Hepatocyte (in vitro differentiated cells): Measurements from ENCODE around the gene SLC35E1. TPM values are rescaled to one million over a fixed set of nuclear protein-coding genes. Genes with fewer than 3 reads are reported as not detected.

ENCODE experiments used
- DNase-seq: peaks from one replicate; pipeline ENCODE4 v3.0.0-alpha.2; 2016; ENCODE audit warnings: low spot score
- H2AFZ ChIP-seq: fragments of 200-600 bp; sonication (generic); 2 replicates; pipeline ENCODE4 v1.6.0; 2016; ENCODE audit warnings: antibody characterized with exemption, mild to moderate bottlenecking
- H3K27ac ChIP-seq: fragments of 200-600 bp; sonication (generic); 2 replicates; pipeline ENCODE4 v1.5.1; 2016; ENCODE audit warnings: mild to moderate bottlenecking
- H3K27me3 ChIP-seq: fragments of 200-600 bp; sonication (generic); 2 replicates; pipeline ENCODE4 v1.6.1; 2016
- H3K36me3 ChIP-seq: fragments of 200-600 bp; sonication (generic); replicated peaks from 2 replicates; pipeline ENCODE4 v1.5.1; 2016; ENCODE audit warnings: low read depth; ENCODE audit not compliant: insufficient read depth
- H3K4me1 ChIP-seq: fragments of 200-600 bp; sonication (generic); 2 replicates; pipeline ENCODE4 v1.5.1; 2016; ENCODE audit warnings: mild to moderate bottlenecking, moderate library complexity; ENCODE audit not compliant: insufficient read depth
- H3K4me2 ChIP-seq: fragments of 200-600 bp; sonication (generic); 2 replicates; pipeline ENCODE4 v1.6.0; 2016
- H3K4me3 ChIP-seq: fragments of 200-600 bp; sonication (generic); 2 replicates; pipeline ENCODE4 v1.5.1; 2016; ENCODE audit warnings: mild to moderate bottlenecking
- H3K79me2 ChIP-seq: fragments of 200-600 bp; sonication (generic); 2 replicates; pipeline ENCODE4 v1.6.0; 2017; ENCODE audit warnings: mild to moderate bottlenecking
- H3K9me2 ChIP-seq: fragments of 200-600 bp; sonication (generic); replicated peaks from 2 replicates; pipeline ENCODE4 v1.6.0; 2017; ENCODE audit warnings: mild to moderate bottlenecking; ENCODE audit not compliant: insufficient read depth
- H3K9me3 ChIP-seq: fragments of 200-600 bp; sonication (generic); 2 replicates; pipeline ENCODE4 v1.5.1; 2016; ENCODE audit warnings: low read depth, mild to moderate bottlenecking
- H4K20me1 ChIP-seq: fragments of 200-600 bp; sonication (generic); 2 replicates; pipeline ENCODE4 v1.6.0; 2016; ENCODE audit warnings: mild to moderate bottlenecking; ENCODE audit not compliant: insufficient read depth, poor library complexity, severe bottlenecking
- CTCF ChIP-seq: fragments of 200-600 bp; sonication (generic); IDR thresholded peaks from 2 replicates; pipeline ENCODE4 v1.5.1; 2016; ENCODE audit warnings: antibody characterized with exemption, mild to moderate bottlenecking; ENCODE audit not compliant: poor library complexity
- EZH2 ChIP-seq: fragments of 200-600 bp; sonication (generic); IDR thresholded peaks from 2 replicates; pipeline ENCODE4 v1.6.1; 2016; ENCODE audit warnings: antibody characterized with exemption, mild to moderate bottlenecking, borderline replicate concordance
- EZH2phosphoT487 ChIP-seq: fragments of 200-600 bp; sonication (generic); IDR thresholded peaks from one replicate; pipeline ENCODE4 v1.6.1; 2018; ENCODE audit warnings: antibody characterized with exemption, mild to moderate bottlenecking, low read depth, moderate library complexity; ENCODE audit not compliant: unreplicated experiment, severe bottlenecking
- WGBS: methylation state at CpG from one replicate; pipeline ENCODE4 v1.1.6; 2016; ENCODE audit warnings: low lambda C conversion rate; ENCODE audit errors: missing lambda C conversion rate; 5-methylcytosine and 5-hydroxymethylcytosine counted together
- polyA plus RNA-seq: library from polyadenylated mRNA; unstranded; fragments of >200 nt; fragmentation: Nextera tagmentation; extraction: Ambion mirVana; gene quantifications from 2 replicates; pipeline ENCODE4 v1.2.1, GENCODE V29; 2016
- total RNA-seq: library from RNA; depleted of rRNA; stranded (reverse); fragments of >200 nt; gene quantifications from 2 replicates; pipeline ENCODE4 v1.2.3, GENCODE V29; 2014

SLC35E1 gene
- total and polyA plus RNA-seq, 2 experiments from 2014 or later, result 32.0 to 33.3 TPM

GRCh38 chr19:16619457-16619856, 47.2 kb upstream of the SLC35E1 start:
- Histone ChIP-seq H3K4me3 (no peak overlapping the region), H3K36me3 (no peaks in the 10 kb centered on the region), H3K4me2 (no peak overlapping the region), H2AFZ (no peak overlapping the region), H3K79me2 (peaks cover 100% of the 10 kb centered on the region), H3K9me3 (no peaks in the 10 kb centered on the region), H3K9me2 (no peaks in the 10 kb centered on the region), H3K4me1 (no peaks in the 10 kb centered on the region), H3K27me3 (no peaks in the 10 kb centered on the region), H4K20me1 (peaks cover 100% of the 10 kb centered on the region), H3K27ac (no peak overlapping the region)
- no peak for DNase-seq
- TF ChIP-seq EZH2phosphoT487 (no peak), CTCF (no peak), EZH2 (no peak)
- 84% methylated on average over 7 of the region's 7 CpGs for WGBS

GRCh38 chr19:16618248-16618647, 46.0 kb upstream of the SLC35E1 start:
- no peak overlapping the region for H3K27ac ChIP-seq
- H3K9me2 ChIP-seq, result no peaks in the 10 kb centered on the region
- H3K9me3 ChIP-seq, result no peaks in the 10 kb centered on the region
- no peaks in the 10 kb centered on the region for H3K4me1 ChIP-seq
- 98% methylated on average over 7 of the region's 7 CpGs for WGBS
- H3K79me2 ChIP-seq, result peaks cover 100% of the 10 kb centered on the region
- no peak overlapping the region for H3K4me2 ChIP-seq
- no peak for DNase-seq
- H3K36me3 ChIP-seq, result no peaks in the 10 kb centered on the region
- peaks cover 100% of the 10 kb centered on the region for H4K20me1 ChIP-seq
- H3K27me3 ChIP-seq, result no peaks in the 10 kb centered on the region
- TF ChIP-seq CTCF (no peak), EZH2phosphoT487 (no peak), EZH2 (no peak)
- no peak overlapping the region for H3K4me3 ChIP-seq
- H2AFZ ChIP-seq, result no peak overlapping the region

- Histone ChIP-seq H3K9me2 (no peaks in the 10 kb centered on the region), H3K4me1 (no peaks in the 10 kb centered on the region), H3K9me3 (no peaks in the 10 kb centered on the region), H3K27ac (no peak overlapping the region), H3K4me2 (no peak overlapping the region), H2AFZ (no peak overlapping the region), H3K36me3 (no peaks in the 10 kb centered on the region), H3K4me3 (no peak overlapping the region), H3K79me2 (peaks cover 100% of the 10 kb centered on the region), H4K20me1 (peaks cover 97% of the 10 kb centered on the region), H3K27me3 (no peaks in the 10 kb centered on the region)
- WGBS, result 63% methylated on average over 1 of the region's 1 CpG
- no peak for DNase-seq
- TF ChIP-seq EZH2phosphoT487 (no peak), CTCF (no peak), EZH2 (no peak)
These were observed 43.6 kb upstream of the SLC35E1 start for GRCh38 chr19:16615808-16616207.

- Histone ChIP-seq H3K27me3 (no peaks in the 10 kb centered on the region), H3K9me3 (no peaks in the 10 kb centered on the region), H3K4me2 (no peak overlapping the region), H3K9me2 (no peaks in the 10 kb centered on the region), H3K27ac (no peak overlapping the region), H3K4me1 (no peaks in the 10 kb centered on the region), H3K4me3 (no peak overlapping the region), H3K36me3 (no peaks in the 10 kb centered on the region), H3K79me2 (peaks cover 100% of the 10 kb centered on the region), H2AFZ (no peak overlapping the region), H4K20me1 (peaks cover 92% of the 10 kb centered on the region)
- WGBS, result 39% methylated on average over 2 of the region's 2 CpGs
- no peak for DNase-seq
- TF ChIP-seq EZH2, result no peak
- no peak for TF ChIP-seq CTCF
- no peak for TF ChIP-seq EZH2phosphoT487
These were observed 42.7 kb upstream of the SLC35E1 start for GRCh38 chr19:16614941-16615340.
